Panc1 (cell line): Measurements from ENCODE around the gene MAGI1. TPM values are rescaled to one million over a fixed set of nuclear protein-coding genes. Genes with fewer than 3 reads are reported as not detected.

Experiments used
- ATAC-seq: fragments of 200-7000 bp; cut with Tn5 transposase; 2 replicates; pipeline ENCODE4 v1.9.1; 2020; ENCODE audit warnings: mild to moderate bottlenecking, moderate library complexity
- BruUV-seq: library from RNA; stranded (reverse); fragments of 400-500 nt; replicated peaks from 2 replicates; lab custom pipeline; 2021; lab: Mats Ljungman, UMichigan
- CTCF ChIA-PET: fragments of 300-600 bp; sonication (Branson Sonifier 250); formaldehyde crosslinking; loops from one replicate; lab custom pipeline; 2022; ENCODE audit warnings: antibody characterized with exemption; lab: Charles Lee
- POLR2A ChIA-PET: fragments of 300-600 bp; sonication (Branson Sonifier 250); formaldehyde crosslinking; loops from one replicate; lab custom pipeline; 2022; ENCODE audit warnings: antibody characterized with exemption; lab: Charles Lee
- DNase-seq: peaks from one replicate; pipeline ENCODE4 v3.0.0-alpha.2; 2010; ENCODE audit warnings: low read depth, low spot score
- H3K27ac ChIP-seq: 2 replicates; pipeline ENCODE4 v1.5.1; 2011; ENCODE audit warnings: mild to moderate bottlenecking, low read length, inconsistent platforms
- H3K27me3 ChIP-seq: fragments of 200-500 bp; sonication (Bioruptor generic); 2 replicates; pipeline ENCODE4 v1.6.0; 2014; ENCODE audit warnings: low read length, inconsistent platforms; ENCODE audit not compliant: control insufficient read depth, insufficient read depth
- H3K36me3 ChIP-seq: fragments of 200-500 bp; sonication (Bioruptor generic); 2 replicates; pipeline ENCODE4 v1.5.1; 2014; ENCODE audit warnings: inconsistent platforms, mild to moderate bottlenecking, low read length, moderate library complexity; ENCODE audit not compliant: control insufficient read depth, insufficient read depth
- H3K4me1 ChIP-seq: 2 replicates; pipeline ENCODE4 v1.5.1; 2011; ENCODE audit warnings: inconsistent platforms, mild to moderate bottlenecking, low read length, moderate library complexity; ENCODE audit not compliant: control insufficient read depth, insufficient read depth
- H3K4me3 ChIP-seq, 2 experiments: 2 replicates each; pipeline ENCODE4 v1.5.1; 2011 to 2012; ENCODE audit warnings: low read depth in 2 of 2, low read length in 2 of 2, mild to moderate bottlenecking in 2 of 2, inconsistent platforms in 1 of 2, moderate library complexity in 1 of 2
- H3K9me3 ChIP-seq: fragments of 200-500 bp; sonication (Bioruptor generic); 2 replicates; pipeline ENCODE4 v1.5.1; 2014; ENCODE audit warnings: low read depth, mild to moderate bottlenecking, inconsistent platforms, low read length, moderate library complexity; ENCODE audit not compliant: control insufficient read depth, insufficient read depth
- POLR2AphosphoS5 ChIP-seq: IDR thresholded peaks from 2 replicates; pipeline ENCODE4 v1.6.1; 2012; ENCODE audit warnings: mild to moderate bottlenecking, low read depth, low read length, moderate library complexity
- SIN3A ChIP-seq: IDR thresholded peaks from 2 replicates; pipeline ENCODE4 v1.6.1; 2012; ENCODE audit warnings: low read depth, mild to moderate bottlenecking, low read length, moderate library complexity, borderline replicate concordance; ENCODE audit not compliant: insufficient read depth
- TCF7L2 ChIP-seq: IDR thresholded peaks from 2 replicates; pipeline ENCODE4 v1.6.1; 2011; ENCODE audit warnings: mild to moderate bottlenecking, low read depth, low read length, inconsistent platforms
- in situ Hi-C: cut with HindIII; loops from 2 replicates; pipeline ENCODE4 v1.10.0; 2016; ENCODE audit warnings: low sequenced_read_pairs, low pct_unique_long_range_greater_than_20kb
- intact Hi-C: fragments of 100-400 bp; cut with micrococcal nuclease; formaldehyde crosslinking; loops from one replicate; pipeline ENCODE4 v1.10.0; 2022; ENCODE audit not compliant: unreplicated experiment
- total RNA-seq: library from RNA; stranded (reverse); gene quantifications from one replicate; pipeline ENCODE4 v1.2.1, GENCODE V29; 2021; ENCODE audit not compliant: unreplicated experiment
- TF ChIP-seq, protein P1 (sequence below): fragments of 450-650 bp; IDR thresholded peaks from 2 replicates; pipeline ENCODE4 v1.5.1; 2017; ENCODE audit warnings: mild to moderate bottlenecking
- TF ChIP-seq, protein P2 (sequence below), 2 experiments: IDR thresholded peaks; 2 replicates each; pipeline ENCODE4 v1.6.1; 2011 to 2012; ENCODE audit warnings: low read depth in 2 of 2, control low read depth in 1 of 2, low read length in 1 of 2, mild to moderate bottlenecking in 1 of 2, moderate library complexity in 1 of 2; ENCODE audit not compliant: insufficient read depth in 1 of 2

MAGI1 gene
- total RNA-seq, 1 experiment from 2014 or later: 9.5 TPM

DNA sequence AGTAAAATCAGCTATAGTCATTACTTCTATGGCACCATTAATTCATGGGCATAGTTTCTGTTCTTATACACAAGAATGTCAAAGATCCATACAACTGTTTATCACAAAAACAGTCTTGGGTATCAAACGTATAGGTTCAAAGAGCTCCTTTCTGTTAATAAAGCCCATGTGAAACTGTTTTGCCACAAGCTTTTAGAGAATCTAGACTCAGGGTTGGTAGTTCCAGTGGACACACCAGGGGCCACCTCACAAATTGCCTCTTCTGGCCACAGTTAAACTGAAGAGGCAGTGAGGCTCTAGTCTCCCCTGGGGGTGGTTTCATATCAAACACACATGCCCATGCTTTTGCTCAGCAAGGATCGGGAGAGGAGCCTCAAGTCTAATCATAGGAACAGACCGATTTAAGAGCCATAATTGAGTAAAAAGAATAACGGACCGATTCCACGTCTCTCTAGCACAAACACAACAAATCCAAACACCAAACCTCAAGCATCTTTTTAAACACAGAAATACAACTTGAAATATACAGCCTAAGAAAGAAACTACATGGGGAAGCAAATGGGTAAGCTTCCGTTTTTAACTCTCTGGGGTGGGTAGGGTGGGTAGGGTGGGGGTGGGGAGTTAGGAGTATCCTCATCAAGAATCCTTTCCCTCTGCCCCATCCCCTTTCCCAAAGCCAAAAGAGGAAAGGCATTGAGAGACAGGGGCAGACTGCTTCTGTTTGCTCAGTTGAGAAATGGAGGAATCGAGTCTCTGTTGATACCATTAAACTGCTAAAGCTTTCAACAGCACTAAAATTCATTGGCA lies 443.3 kb downstream of the MAGI1 start:
- intact Hi-C loops: no loop called here
- ChIA-PET POLR2A (no interaction called here), CTCF (no interaction called here)
- Histone ChIP-seq H3K4me1 (no peaks in the 10 kb centered on the region), H3K9me3 (no peaks in the 10 kb centered on the region), H3K4me3 (no peak overlapping the region), H3K27ac (no peak overlapping the region), H3K36me3 (no peaks in the 10 kb centered on the region), H3K27me3 (no peaks in the 10 kb centered on the region)
- in situ Hi-C loops: no loop called here
- DNase-seq: no peak
- no peak for ATAC-seq
- BruUV-seq: no TSS peak
- no peak for TF ChIP-seq TCF7L2
- TF ChIP-seq SIN3A: no peak
- TF ChIP-seq, protein P1, sequence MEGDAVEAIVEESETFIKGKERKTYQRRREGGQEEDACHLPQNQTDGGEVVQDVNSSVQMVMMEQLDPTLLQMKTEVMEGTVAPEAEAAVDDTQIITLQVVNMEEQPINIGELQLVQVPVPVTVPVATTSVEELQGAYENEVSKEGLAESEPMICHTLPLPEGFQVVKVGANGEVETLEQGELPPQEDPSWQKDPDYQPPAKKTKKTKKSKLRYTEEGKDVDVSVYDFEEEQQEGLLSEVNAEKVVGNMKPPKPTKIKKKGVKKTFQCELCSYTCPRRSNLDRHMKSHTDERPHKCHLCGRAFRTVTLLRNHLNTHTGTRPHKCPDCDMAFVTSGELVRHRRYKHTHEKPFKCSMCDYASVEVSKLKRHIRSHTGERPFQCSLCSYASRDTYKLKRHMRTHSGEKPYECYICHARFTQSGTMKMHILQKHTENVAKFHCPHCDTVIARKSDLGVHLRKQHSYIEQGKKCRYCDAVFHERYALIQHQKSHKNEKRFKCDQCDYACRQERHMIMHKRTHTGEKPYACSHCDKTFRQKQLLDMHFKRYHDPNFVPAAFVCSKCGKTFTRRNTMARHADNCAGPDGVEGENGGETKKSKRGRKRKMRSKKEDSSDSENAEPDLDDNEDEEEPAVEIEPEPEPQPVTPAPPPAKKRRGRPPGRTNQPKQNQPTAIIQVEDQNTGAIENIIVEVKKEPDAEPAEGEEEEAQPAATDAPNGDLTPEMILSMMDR: no peak
- TF ChIP-seq, protein P2, sequence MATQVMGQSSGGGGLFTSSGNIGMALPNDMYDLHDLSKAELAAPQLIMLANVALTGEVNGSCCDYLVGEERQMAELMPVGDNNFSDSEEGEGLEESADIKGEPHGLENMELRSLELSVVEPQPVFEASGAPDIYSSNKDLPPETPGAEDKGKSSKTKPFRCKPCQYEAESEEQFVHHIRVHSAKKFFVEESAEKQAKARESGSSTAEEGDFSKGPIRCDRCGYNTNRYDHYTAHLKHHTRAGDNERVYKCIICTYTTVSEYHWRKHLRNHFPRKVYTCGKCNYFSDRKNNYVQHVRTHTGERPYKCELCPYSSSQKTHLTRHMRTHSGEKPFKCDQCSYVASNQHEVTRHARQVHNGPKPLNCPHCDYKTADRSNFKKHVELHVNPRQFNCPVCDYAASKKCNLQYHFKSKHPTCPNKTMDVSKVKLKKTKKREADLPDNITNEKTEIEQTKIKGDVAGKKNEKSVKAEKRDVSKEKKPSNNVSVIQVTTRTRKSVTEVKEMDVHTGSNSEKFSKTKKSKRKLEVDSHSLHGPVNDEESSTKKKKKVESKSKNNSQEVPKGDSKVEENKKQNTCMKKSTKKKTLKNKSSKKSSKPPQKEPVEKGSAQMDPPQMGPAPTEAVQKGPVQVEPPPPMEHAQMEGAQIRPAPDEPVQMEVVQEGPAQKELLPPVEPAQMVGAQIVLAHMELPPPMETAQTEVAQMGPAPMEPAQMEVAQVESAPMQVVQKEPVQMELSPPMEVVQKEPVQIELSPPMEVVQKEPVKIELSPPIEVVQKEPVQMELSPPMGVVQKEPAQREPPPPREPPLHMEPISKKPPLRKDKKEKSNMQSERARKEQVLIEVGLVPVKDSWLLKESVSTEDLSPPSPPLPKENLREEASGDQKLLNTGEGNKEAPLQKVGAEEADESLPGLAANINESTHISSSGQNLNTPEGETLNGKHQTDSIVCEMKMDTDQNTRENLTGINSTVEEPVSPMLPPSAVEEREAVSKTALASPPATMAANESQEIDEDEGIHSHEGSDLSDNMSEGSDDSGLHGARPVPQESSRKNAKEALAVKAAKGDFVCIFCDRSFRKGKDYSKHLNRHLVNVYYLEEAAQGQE (IDR thresholded peaks at IDR 0.05; ENCODE audit: insufficient read depth in 1 of 2, low read depth in 2 of 2, low read length in 1 of 2): no peak
- TF ChIP-seq POLR2AphosphoS5: no peak

DNA sequence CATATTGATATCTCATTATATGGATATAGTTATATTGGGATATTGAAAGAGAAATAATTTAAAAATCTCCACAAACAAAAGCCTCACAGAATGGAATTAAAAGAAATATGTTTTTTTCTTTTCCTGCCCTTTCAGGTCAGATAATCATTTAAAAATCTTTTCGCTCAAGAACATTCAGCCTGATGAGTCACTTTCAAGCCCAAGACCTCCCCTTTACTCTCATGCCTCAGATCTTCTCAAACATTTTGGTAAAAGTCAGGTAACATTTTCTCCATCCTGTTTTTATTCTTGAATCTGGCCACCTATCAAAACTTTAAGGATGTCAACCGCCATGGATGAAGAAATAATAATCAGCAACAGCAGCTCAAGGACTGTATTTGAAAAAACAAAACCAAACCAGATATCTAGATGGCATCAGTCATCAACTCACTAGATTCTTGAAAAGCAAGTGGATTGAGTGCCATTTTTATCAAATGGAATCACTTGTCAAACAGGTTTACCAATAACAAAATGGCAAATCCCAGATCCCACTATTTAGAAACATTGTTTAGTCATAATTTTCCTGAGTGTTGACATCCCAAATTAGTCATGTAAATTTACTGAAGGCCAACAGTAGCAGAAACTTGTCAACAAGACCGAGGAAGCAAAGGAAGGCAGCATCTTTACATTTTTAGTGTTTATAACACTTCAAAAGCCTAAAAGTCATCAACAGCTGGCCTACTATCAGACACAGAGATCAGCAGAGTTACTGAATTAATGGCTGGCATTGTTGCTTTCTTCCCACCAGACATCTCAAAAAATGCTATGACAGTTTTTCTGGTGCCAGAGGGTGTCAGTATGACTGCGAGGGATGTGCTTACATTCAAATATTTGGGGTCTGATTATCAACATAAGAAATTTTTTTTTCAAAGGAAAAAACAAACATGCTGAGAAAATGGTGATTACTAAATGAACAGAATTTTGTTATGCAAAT lies 444.7 kb downstream of the MAGI1 start:
- in situ Hi-C loops: no loop called here

More for the DNA sequence above, 444.7 kb downstream of the MAGI1 start:
- no peak for TF ChIP-seq TCF7L2
- TF ChIP-seq, protein P1: no peak
- no peak for TF ChIP-seq POLR2AphosphoS5
- TF ChIP-seq, protein P2 (IDR thresholded peaks at IDR 0.05; ENCODE audit: insufficient read depth in 1 of 2, low read depth in 2 of 2, low read length in 1 of 2): no peak
- no peak for TF ChIP-seq SIN3A
- intact Hi-C loops: no loop called here
- Histone ChIP-seq H3K36me3 (no peaks in the 10 kb centered on the region), H3K4me1 (no peaks in the 10 kb centered on the region), H3K4me3 (no peak overlapping the region), H3K27ac (no peak overlapping the region), H3K27me3 (no peaks in the 10 kb centered on the region), H3K9me3 (no peaks in the 10 kb centered on the region)
- BruUV-seq: no TSS peak
- ATAC-seq (no peak), DNase-seq (no peak)
- ChIA-PET POLR2A (no interaction called here), CTCF (no interaction called here)
